BE2C (cell line): ENCODE measurements around the gene FARS2.

Experiments
- DNase-seq: peaks from one replicate; pipeline ENCODE4 v3.0.0-alpha.2; 2020
- H3K27me3 ChIP-seq: fragments of 250-450 bp; sonication (Bioruptor Pico); 2 replicates; pipeline ENCODE4 v1.5.1; 2020; ENCODE audit warnings: mild to moderate bottlenecking
- H3K36me3 ChIP-seq: fragments of 250-450 bp; sonication (Bioruptor Pico); 2 replicates; pipeline ENCODE4 v1.5.1; 2020; ENCODE audit warnings: mild to moderate bottlenecking
- H3K4me1 ChIP-seq: fragments of 250-450 bp; sonication (Bioruptor Pico); 2 replicates; pipeline ENCODE4 v1.5.1; 2020
- H3K4me3 ChIP-seq: 2 replicates; pipeline ENCODE4 v1.5.1; 2011; ENCODE audit warnings: low read depth, low read length
- H3K9me3 ChIP-seq: fragments of 250-450 bp; sonication (Bioruptor Pico); 2 replicates; pipeline ENCODE4 v1.5.1; 2020
- TF ChIP-seq, protein P1 (sequence below): IDR thresholded peaks from 2 replicates; pipeline ENCODE4 v1.5.1; 2012; ENCODE audit warnings: mild to moderate bottlenecking, low read depth, low read length

Gene FARS2

DNA sequence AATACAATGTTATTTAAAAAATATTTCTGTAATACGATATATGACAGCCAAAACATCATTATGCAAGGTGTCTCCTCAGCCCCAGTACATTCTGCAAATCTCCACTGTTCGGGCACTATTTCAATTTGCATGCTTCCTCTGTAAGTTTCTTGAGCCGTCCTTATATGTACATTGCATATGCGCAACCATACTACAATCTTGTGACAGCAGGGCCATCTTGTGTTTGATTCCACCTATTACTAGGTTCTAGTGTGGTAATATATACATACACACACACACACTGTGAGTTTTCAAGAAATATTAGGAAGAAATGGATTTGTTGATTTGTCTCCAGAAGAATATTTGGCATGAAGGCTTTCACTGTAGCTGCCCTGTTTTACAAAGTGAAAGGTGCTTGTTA, 10.4 kb upstream of the FARS2 start:
- Histone ChIP-seq H3K9me3 (no peaks in the 10 kb centered on the region), H3K4me1 (peaks cover 7% of the 10 kb centered on the region), H3K27me3 (no peaks in the 10 kb centered on the region), H3K4me3 (no peak overlapping the region), H3K36me3 (peaks cover 30% of the 10 kb centered on the region)
- DNase-seq: no peak
- TF ChIP-seq, protein P1, sequence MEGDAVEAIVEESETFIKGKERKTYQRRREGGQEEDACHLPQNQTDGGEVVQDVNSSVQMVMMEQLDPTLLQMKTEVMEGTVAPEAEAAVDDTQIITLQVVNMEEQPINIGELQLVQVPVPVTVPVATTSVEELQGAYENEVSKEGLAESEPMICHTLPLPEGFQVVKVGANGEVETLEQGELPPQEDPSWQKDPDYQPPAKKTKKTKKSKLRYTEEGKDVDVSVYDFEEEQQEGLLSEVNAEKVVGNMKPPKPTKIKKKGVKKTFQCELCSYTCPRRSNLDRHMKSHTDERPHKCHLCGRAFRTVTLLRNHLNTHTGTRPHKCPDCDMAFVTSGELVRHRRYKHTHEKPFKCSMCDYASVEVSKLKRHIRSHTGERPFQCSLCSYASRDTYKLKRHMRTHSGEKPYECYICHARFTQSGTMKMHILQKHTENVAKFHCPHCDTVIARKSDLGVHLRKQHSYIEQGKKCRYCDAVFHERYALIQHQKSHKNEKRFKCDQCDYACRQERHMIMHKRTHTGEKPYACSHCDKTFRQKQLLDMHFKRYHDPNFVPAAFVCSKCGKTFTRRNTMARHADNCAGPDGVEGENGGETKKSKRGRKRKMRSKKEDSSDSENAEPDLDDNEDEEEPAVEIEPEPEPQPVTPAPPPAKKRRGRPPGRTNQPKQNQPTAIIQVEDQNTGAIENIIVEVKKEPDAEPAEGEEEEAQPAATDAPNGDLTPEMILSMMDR: no peak

DNA sequence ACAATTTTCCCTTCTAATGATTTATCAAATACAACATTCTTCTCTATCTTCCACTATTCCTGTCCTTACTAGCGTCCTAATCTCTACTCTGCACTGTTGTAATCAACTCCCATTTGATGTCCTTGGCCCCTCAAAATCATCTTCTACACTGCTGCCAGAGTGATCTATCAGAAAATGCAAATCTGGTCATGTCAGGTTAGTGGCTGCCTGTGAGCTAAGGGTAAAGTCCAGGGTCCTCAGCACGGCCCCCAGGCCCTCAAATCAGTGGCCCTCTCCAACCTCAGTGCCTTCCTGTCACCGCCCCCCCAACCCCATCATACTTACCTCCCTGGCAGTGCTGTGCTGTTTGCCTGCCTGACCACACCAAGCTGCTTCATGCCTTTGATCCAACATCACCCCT, 4.4 kb upstream of the FARS2 start:
- TF ChIP-seq, protein P1: no peak
- Histone ChIP-seq H3K36me3 (peaks cover 19% of the 10 kb centered on the region), H3K27me3 (no peaks in the 10 kb centered on the region), H3K4me3 (no peak overlapping the region), H3K4me1 (no peaks in the 10 kb centered on the region), H3K9me3 (no peaks in the 10 kb centered on the region)
- no peak for DNase-seq

DNA sequence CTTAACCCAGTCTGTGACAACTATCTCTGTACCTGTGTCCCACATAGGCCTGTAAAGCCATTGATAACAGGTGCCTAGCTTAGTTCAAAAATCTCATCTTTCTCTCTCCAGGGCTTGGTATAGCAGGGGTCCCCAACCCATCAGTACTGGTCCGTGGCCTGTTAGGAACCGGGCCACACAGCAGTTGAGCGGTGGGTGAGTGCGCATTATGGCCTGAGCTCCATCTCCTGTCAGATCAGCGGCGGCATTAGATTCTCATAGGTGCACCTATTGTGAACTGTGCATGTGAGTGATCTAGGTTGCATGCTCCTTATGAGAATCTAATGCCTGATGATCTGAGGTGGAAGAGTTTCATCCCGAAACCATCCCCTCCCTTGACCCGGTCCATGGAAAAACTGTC, 3.9 kb upstream of the FARS2 start:
- H3K27me3 ChIP-seq: no peaks in the 10 kb centered on the region

DNA sequence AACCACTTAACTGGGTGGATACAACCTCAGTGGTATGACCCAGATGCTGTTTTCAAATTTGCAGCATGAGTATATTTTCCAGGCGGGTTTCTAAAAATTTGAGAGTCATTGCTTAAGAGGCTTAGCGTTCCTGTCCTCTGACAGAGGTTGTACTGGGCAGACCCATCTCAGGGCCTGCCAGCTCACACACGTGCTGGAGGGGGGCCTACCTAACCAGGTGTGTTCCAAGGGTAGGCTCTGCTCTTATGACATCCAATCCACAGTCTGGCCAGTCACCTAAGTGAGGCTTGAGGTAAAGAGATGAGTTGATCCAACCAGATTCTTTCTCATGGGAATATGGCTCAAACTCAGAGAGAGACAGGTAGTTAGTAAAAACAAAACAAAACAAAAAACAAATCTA, 1.9 kb upstream of the FARS2 start:
- H3K27me3 ChIP-seq: no peaks in the 10 kb centered on the region
- TF ChIP-seq, protein P1: no peak
- no peaks in the 10 kb centered on the region for H3K9me3 ChIP-seq
- DNase-seq: no peak
- peaks cover 3% of the 10 kb centered on the region for H3K36me3 ChIP-seq
- peak overlapping the region; percentile 97 for H3K4me3 ChIP-seq
- H3K4me1 ChIP-seq: no peaks in the 10 kb centered on the region

More for the DNA sequence above, 3.9 kb upstream of the FARS2 start:
- TF ChIP-seq, protein P1: no peak
- no peak for DNase-seq
- H3K9me3 ChIP-seq: no peaks in the 10 kb centered on the region
- no peak overlapping the region for H3K4me3 ChIP-seq
- H3K36me3 ChIP-seq: peaks cover 15% of the 10 kb centered on the region
- no peaks in the 10 kb centered on the region for H3K4me1 ChIP-seq

DNA sequence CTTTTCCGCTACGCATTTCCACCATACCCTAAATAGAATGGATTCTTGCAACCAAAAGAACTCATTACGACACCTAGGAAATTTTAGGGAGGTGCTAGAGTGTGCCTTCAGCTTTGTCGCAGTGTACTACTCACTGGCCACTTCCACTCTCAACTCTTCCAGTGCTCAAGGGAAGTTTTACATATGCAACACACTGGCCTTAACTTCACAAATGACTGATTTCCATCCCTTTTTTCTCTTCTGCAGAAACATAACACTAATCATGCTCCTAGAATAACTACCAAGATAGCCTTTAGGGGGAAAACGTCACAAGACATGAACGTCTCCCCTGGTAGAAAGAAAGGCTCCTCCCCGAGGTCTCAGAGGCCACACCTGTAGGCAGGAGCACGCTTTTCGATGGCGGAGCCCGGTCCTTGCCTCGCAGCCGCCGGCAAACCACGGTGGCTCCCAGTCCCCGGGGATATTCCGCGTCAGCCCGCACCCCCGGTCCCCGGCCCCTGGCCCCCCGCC, 1.1 kb upstream of the FARS2 start:
- no peaks in the 10 kb centered on the region for H3K9me3 ChIP-seq

DNA sequence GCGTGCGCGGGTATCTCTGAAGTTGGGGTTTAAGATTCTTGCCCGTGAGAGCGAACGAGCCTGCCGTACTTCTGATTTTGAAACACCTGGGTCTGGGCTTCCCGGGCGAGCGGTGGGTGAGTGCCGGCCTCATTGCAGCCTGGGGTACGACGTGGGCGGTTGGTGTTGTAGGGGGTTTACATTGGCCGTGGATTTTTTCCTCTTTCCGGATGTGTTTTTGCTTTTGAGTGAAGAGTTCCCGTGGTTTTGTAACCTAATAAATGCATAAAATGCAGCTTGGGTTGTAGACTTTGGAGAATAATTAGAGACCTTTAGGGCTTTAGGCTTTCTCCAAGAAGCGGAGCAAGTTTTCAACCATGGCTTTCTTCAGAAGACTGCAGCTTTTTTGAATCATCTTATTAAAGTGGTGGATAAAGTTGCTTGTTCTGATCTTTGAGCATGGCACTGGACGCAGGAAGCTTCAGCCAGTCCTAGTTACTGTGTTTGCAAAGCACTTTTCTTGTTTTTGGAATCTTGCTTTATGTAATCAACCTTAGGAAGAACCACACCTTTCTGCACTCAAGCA, 314 bp downstream of the FARS2 start:
- H3K36me3 ChIP-seq: 0 out of 2 replicates have a peak, but pooled peaks cover 3% of the 10 kb centered on the region
- peak overlapping the region; percentile 97 for H3K4me3 ChIP-seq
- no peaks in the 10 kb centered on the region for H3K4me1 ChIP-seq
- H3K9me3 ChIP-seq: no peaks in the 10 kb centered on the region
- TF ChIP-seq, protein P1: no peak
- H3K27me3 ChIP-seq: no peaks in the 10 kb centered on the region
- no peak for DNase-seq

More for the DNA sequence above, 1.1 kb upstream of the FARS2 start:
- peak overlapping the region; percentile 97 for H3K4me3 ChIP-seq
- peak; percentile 63 for DNase-seq
- peaks cover 3% of the 10 kb centered on the region for H3K36me3 ChIP-seq
- no peaks in the 10 kb centered on the region for H3K27me3 ChIP-seq
- H3K4me1 ChIP-seq: no peaks in the 10 kb centered on the region
- TF ChIP-seq, protein P1: no peak
